Smooth muscle cell (in vitro differentiated cells): ENCODE results near the gene FBL. TPM values are rescaled to one million over a fixed set of nuclear protein-coding genes. Genes with fewer than 3 reads are reported as not detected.

Experiments used
- DNase-seq: peaks from one replicate; lab custom pipeline; 2025; ENCODE audit not compliant: unreplicated experiment; lab: John Stamatoyannopoulos, UW
- H2AFZ ChIP-seq: fragments of 200-600 bp; sonication (generic); 2 replicates; pipeline ENCODE4 v1.6.0; 2016; ENCODE audit warnings: antibody characterized with exemption, low read depth, mild to moderate bottlenecking
- H3F3A ChIP-seq: fragments of 200-600 bp; sonication (generic); 2 replicates; pipeline ENCODE4 v1.6.0; 2017; ENCODE audit warnings: antibody characterized with exemption, low read depth
- H3K27ac ChIP-seq: fragments of 200-600 bp; sonication (generic); 2 replicates; pipeline ENCODE4 v1.5.1; 2016; ENCODE audit warnings: low read depth, mild to moderate bottlenecking
- H3K27me3 ChIP-seq: fragments of 200-600 bp; sonication (generic); 2 replicates; pipeline ENCODE4 v1.6.1; 2016; ENCODE audit warnings: low read depth, mild to moderate bottlenecking
- H3K36me3 ChIP-seq: fragments of 200-600 bp; sonication (generic); 2 replicates; pipeline ENCODE4 v1.5.1; 2016; ENCODE audit warnings: low read depth
- H3K4me1 ChIP-seq: fragments of 200-600 bp; sonication (generic); 2 replicates; pipeline ENCODE4 v1.5.1; 2016; ENCODE audit warnings: low read depth
- H3K4me2 ChIP-seq: fragments of 200-600 bp; sonication (generic); 2 replicates; pipeline ENCODE4 v1.6.0; 2016; ENCODE audit warnings: mild to moderate bottlenecking
- H3K4me3 ChIP-seq: fragments of 200-600 bp; sonication (generic); 2 replicates; pipeline ENCODE4 v1.5.1; 2016; ENCODE audit warnings: mild to moderate bottlenecking
- H3K79me2 ChIP-seq: fragments of 200-600 bp; sonication (generic); 2 replicates; pipeline ENCODE4 v1.6.0; 2016; ENCODE audit warnings: low read depth, mild to moderate bottlenecking
- H3K9ac ChIP-seq: fragments of 200-600 bp; sonication (generic); 2 replicates; pipeline ENCODE4 v1.6.0; 2016; ENCODE audit warnings: low read depth
- H3K9me3 ChIP-seq: fragments of 200-600 bp; sonication (generic); replicated peaks from 2 replicates; pipeline ENCODE4 v1.5.1; 2016; ENCODE audit warnings: low read depth
- H4K20me1 ChIP-seq: fragments of 200-600 bp; sonication (generic); 2 replicates; pipeline ENCODE4 v1.6.0; 2016; ENCODE audit warnings: low read depth
- WGBS: methylation state at CpG from one replicate; pipeline ENCODE4 v1.1.7; 2016; ENCODE audit warnings: low lambda C conversion rate; 5-methylcytosine and 5-hydroxymethylcytosine counted together
- polyA plus RNA-seq: library from polyadenylated mRNA; unstranded; fragments of >200 nt; fragmentation: Nextera tagmentation; extraction: Ambion mirVana; gene quantifications from 2 replicates; pipeline ENCODE4 v1.2.1, GENCODE V29; 2016
- total RNA-seq: library from RNA; depleted of rRNA; stranded (reverse); fragments of >200 nt; gene quantifications from 2 replicates; pipeline ENCODE4 v1.2.3, GENCODE V29; 2014
- TF ChIP-seq, protein P1 (sequence below): fragments of 200-600 bp; sonication (generic); IDR thresholded peaks from 2 replicates; pipeline ENCODE4 v1.5.1; 2017; ENCODE audit warnings: borderline replicate concordance, mild to moderate bottlenecking, antibody characterized with exemption; ENCODE audit not compliant: insufficient read depth, poor library complexity, severe bottlenecking

FBL gene
- total and polyA plus RNA-seq, 2 experiments from 2014 or later, result 116 to 124 TPM

DNA sequence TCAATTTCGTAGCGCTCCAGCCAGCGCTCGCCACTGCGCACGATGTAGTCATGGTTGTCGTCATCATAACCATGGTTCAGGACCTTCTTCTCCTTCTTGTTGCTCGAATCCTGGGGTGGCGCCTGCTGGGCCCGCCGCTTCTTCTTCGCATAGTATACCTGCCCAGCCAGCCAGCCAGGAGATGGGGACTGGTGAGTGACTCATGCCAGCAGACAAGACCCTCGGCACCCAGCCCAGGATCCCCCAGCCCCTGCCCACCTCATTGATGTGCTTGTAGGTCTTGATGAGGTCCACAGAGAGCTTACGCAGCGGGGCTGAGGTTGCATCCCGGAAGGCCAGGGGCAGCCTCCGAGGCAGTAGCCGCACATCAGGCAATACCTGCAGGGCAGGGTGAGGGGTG lies 15.8 kb downstream of the FBL start:
- Histone ChIP-seq H3K9ac (no peak overlapping the region), H3K79me2 (peaks cover 16% of the 10 kb centered on the region), H3K4me1 (peaks cover 16% of the 10 kb centered on the region), H2AFZ (no peak overlapping the region), H3K36me3 (no peaks in the 10 kb centered on the region), H3K4me3 (no peak overlapping the region), H3K4me2 (no peak overlapping the region), H4K20me1 (no peaks in the 10 kb centered on the region), H3K9me3 (no peaks in the 10 kb centered on the region), H3K27ac (no peak overlapping the region), H3F3A (peaks cover 9% of the 10 kb centered on the region), H3K27me3 (no peaks in the 10 kb centered on the region)
- no peak for DNase-seq
- whole genome bisulfite sequencing, result 97% methylated on average over 18 of the region's 18 CpGs
- TF ChIP-seq, protein P1, sequence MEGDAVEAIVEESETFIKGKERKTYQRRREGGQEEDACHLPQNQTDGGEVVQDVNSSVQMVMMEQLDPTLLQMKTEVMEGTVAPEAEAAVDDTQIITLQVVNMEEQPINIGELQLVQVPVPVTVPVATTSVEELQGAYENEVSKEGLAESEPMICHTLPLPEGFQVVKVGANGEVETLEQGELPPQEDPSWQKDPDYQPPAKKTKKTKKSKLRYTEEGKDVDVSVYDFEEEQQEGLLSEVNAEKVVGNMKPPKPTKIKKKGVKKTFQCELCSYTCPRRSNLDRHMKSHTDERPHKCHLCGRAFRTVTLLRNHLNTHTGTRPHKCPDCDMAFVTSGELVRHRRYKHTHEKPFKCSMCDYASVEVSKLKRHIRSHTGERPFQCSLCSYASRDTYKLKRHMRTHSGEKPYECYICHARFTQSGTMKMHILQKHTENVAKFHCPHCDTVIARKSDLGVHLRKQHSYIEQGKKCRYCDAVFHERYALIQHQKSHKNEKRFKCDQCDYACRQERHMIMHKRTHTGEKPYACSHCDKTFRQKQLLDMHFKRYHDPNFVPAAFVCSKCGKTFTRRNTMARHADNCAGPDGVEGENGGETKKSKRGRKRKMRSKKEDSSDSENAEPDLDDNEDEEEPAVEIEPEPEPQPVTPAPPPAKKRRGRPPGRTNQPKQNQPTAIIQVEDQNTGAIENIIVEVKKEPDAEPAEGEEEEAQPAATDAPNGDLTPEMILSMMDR, result no peak

DNA sequence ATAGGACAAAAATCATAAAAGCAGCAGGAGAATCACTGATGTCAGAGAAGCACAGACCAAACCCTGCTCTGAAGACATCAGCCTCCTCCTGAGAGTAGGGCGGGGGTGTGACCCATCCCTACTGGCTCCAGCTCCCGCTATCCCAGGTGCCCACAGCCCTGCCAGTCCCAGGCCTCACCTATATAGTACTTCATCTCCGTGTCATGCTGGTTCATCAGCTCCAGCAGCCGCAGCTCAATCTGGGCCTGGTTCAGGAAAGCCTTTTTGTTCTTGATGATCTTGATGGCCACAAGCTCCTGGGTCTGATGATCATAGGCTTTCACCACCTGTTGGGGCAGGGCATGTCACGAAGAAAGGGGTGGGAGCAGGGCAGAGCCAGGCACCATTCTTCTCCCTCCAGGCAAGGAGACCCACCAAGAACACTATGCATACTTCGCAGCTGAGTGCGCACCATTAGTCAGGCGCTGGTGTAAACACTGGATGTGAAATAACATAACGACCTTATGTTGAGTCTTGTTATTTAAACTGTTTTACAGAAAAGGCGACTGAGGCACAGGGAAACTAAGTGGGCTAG lies 16.4 kb downstream of the FBL start:
- DNase-seq, result no peak
- no peaks in the 10 kb centered on the region for H3K9me3 ChIP-seq
- WGBS, result 95% methylated on average over 10 of the region's 10 CpGs
- H2AFZ ChIP-seq, result no peak overlapping the region
- H3K4me2 ChIP-seq, result no peak overlapping the region
- H3F3A ChIP-seq, result peaks cover 4% of the 10 kb centered on the region
- peaks cover 16% of the 10 kb centered on the region for H3K79me2 ChIP-seq
- no peaks in the 10 kb centered on the region for H4K20me1 ChIP-seq
- no peak overlapping the region for H3K9ac ChIP-seq
- H3K27ac ChIP-seq, result no peak overlapping the region
- H3K27me3 ChIP-seq, result no peaks in the 10 kb centered on the region
- H3K36me3 ChIP-seq, result no peaks in the 10 kb centered on the region
- peaks cover 16% of the 10 kb centered on the region for H3K4me1 ChIP-seq
- no peak overlapping the region for H3K4me3 ChIP-seq
- TF ChIP-seq, protein P1, result no peak

DNA sequence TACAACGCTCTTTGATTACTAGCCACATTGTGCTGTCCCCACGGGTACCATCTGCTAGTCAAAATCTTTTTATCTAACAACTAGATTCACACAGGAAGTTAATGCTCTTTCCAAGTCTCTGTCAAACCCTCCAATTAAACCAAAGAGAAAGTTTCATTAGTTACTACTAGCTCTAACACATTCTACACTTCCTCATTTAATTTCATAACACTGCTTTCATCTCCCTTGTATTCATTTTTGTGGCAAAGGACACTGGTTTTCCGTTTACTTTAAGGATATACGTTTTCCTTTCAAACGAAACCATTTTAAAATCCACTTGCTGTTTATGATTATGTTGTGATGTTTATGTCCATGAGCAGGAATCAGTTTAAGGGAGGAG lies 17.5 kb downstream of the FBL start:
- 89% methylated on average over 5 of the region's 5 CpGs for WGBS
- no peak overlapping the region for H3K4me2 ChIP-seq

More for the DNA sequence above, 17.5 kb downstream of the FBL start:
- no peaks in the 10 kb centered on the region for H3K27me3 ChIP-seq
- no peak overlapping the region for H3K9ac ChIP-seq
- H3F3A ChIP-seq, result no peaks in the 10 kb centered on the region
- H3K36me3 ChIP-seq, result no peaks in the 10 kb centered on the region
- no peak overlapping the region for H3K27ac ChIP-seq
- H3K4me3 ChIP-seq, result no peak overlapping the region
- TF ChIP-seq, protein P1, result no peak
- peaks cover 18% of the 10 kb centered on the region for H3K4me1 ChIP-seq
- no peak for DNase-seq
- no peaks in the 10 kb centered on the region for H3K9me3 ChIP-seq
- H2AFZ ChIP-seq, result no peak overlapping the region
- H4K20me1 ChIP-seq, result no peaks in the 10 kb centered on the region
- H3K79me2 ChIP-seq, result peaks cover 16% of the 10 kb centered on the region
